Uterus (tissue), 2 donors: ENCODE data around the gene PRG2.

Source experiments
- POLR2A ChIP-seq, 2 donors: fragments of 450-650 bp; IDR thresholded peaks; one replicate each; pipeline ENCODE4 v1.6.1; 2016; ENCODE audit warnings: antibody characterized with exemption in 2 of 2, mild to moderate bottlenecking in 1 of 2, moderate library complexity in 1 of 2
- TF ChIP-seq, protein P1 (sequence below), 4 experiments: fragments of 200-600 bp in 2 of 4; fragments of 450-650 bp in 2 of 4; sonication (generic) in 2 of 4; IDR thresholded peaks; one replicate each; pipeline ENCODE4 v1.5.1; 2016 to 2019; ENCODE audit warnings: antibody characterized with exemption in 4 of 4, mild to moderate bottlenecking in 2 of 4, moderate library complexity in 1 of 4

DNA sequence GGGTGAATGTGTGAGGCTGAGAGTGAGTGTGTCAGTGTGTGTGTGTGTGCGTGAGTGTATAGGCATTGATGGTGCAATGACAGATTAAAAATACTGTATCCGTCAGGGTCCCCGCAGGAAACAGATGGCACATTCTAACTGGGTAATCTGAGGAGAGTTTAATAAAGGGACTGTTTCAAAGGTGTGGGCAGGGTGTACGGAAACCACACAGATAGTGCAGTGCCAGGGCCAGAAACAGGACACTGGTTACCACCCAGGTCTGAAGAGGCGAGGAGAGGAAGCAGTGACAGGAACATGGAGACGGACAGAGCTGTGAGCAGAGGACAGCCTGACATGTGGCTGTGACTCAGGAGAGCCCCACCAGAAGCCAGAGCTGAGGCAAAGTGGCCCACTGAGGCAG is 35.8 kb downstream of the PRG2 start:
- TF ChIP-seq, protein P1, sequence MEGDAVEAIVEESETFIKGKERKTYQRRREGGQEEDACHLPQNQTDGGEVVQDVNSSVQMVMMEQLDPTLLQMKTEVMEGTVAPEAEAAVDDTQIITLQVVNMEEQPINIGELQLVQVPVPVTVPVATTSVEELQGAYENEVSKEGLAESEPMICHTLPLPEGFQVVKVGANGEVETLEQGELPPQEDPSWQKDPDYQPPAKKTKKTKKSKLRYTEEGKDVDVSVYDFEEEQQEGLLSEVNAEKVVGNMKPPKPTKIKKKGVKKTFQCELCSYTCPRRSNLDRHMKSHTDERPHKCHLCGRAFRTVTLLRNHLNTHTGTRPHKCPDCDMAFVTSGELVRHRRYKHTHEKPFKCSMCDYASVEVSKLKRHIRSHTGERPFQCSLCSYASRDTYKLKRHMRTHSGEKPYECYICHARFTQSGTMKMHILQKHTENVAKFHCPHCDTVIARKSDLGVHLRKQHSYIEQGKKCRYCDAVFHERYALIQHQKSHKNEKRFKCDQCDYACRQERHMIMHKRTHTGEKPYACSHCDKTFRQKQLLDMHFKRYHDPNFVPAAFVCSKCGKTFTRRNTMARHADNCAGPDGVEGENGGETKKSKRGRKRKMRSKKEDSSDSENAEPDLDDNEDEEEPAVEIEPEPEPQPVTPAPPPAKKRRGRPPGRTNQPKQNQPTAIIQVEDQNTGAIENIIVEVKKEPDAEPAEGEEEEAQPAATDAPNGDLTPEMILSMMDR (IDR thresholded peaks at IDR 0.05): no peak
- TF ChIP-seq POLR2A (IDR thresholded peaks at IDR 0.05): no peak
